Common myeloid progenitor, CD34-positive (primary cell): Measurements from ENCODE around the gene ATN1.

ENCODE experiments used
- CTCF ChIA-PET: fragments of 350-600 bp; sonication (Branson Sonifier 250); formaldehyde crosslinking; loops from one replicate; lab custom pipeline; 2021; ENCODE audit warnings: antibody characterized with exemption; lab: Charles Lee
- POLR2A ChIA-PET: fragments of 350-600 bp; sonication (Branson Sonifier 250); formaldehyde crosslinking; loops from one replicate; lab custom pipeline; 2021; ENCODE audit warnings: antibody characterized with exemption; lab: Charles Lee
- DNase-seq, 3 donors: peaks; one replicate each; pipeline versions ENCODE4 v3.0.0 to v3.0.0-alpha.2; 2013
- H3K27ac ChIP-seq, 2 experiments: 1 replicate in 1 of 2; 2 replicates in 1 of 2; pipeline ENCODE4 v1.7.0; 2013; ENCODE audit warnings: inconsistent platforms in 2 of 2, low read length in 2 of 2, mild to moderate bottlenecking in 2 of 2, low read depth in 1 of 2, moderate library complexity in 1 of 2; ENCODE audit not compliant: severe bottlenecking in 2 of 2, insufficient read depth in 1 of 2, poor library complexity in 1 of 2
- H3K27me3 ChIP-seq, 5 experiments: replicated peaks in 2 of 5; 1 replicate in 3 of 5; 2 replicates in 2 of 5; pipeline versions ENCODE4 v1.6.1 to v1.7.0; 2013; ENCODE audit warnings: low read length in 4 of 5, mild to moderate bottlenecking in 2 of 5, moderate library complexity in 2 of 5, inconsistent platforms in 1 of 5; ENCODE audit not compliant: insufficient read depth in 5 of 5, control insufficient read depth in 4 of 5
- H3K36me3 ChIP-seq, 4 experiments: 1 replicate in 2 of 4; 2 replicates in 2 of 4; pipeline versions ENCODE4 v1.6.1 to v1.7.0; 2013; ENCODE audit warnings: low read length in 3 of 4, control low read depth in 1 of 4, mild to moderate bottlenecking in 1 of 4; ENCODE audit not compliant: control insufficient read depth in 4 of 4, insufficient read depth in 4 of 4
- H3K4me1 ChIP-seq, 4 experiments: 1 replicate in 3 of 4; 2 replicates in 1 of 4; pipeline versions ENCODE4 v1.6.1 to v1.7.1; 2013; ENCODE audit warnings: low read length in 3 of 4, mild to moderate bottlenecking in 3 of 4, control low read depth in 1 of 4, inconsistent platforms in 1 of 4, moderate library complexity in 1 of 4; ENCODE audit not compliant: control insufficient read depth in 4 of 4, insufficient read depth in 4 of 4; ENCODE audit errors: control extremely low read depth in 1 of 4
- H3K4me3 ChIP-seq, 7 experiments: 1 replicate in 4 of 7; 2 replicates in 3 of 7; pipeline versions ENCODE4 v1.5.1 to v1.7.0; 2013; ENCODE audit warnings: mild to moderate bottlenecking in 7 of 7, low read length in 6 of 7, moderate library complexity in 6 of 7, inconsistent platforms in 2 of 7, low read depth in 2 of 7, control low read depth in 1 of 7; ENCODE audit not compliant: insufficient read depth in 4 of 7, control insufficient read depth in 1 of 7; ENCODE audit errors: extremely low read depth in 1 of 7
- H3K9me3 ChIP-seq, 5 experiments: 1 replicate in 4 of 5; 2 replicates in 1 of 5; pipeline versions ENCODE4 v1.6.1 to v1.7.1; 2013; ENCODE audit warnings: low read length in 4 of 5, mild to moderate bottlenecking in 2 of 5, inconsistent platforms in 1 of 5, low read depth in 1 of 5, moderate library complexity in 1 of 5; ENCODE audit not compliant: control insufficient read depth in 4 of 5, insufficient read depth in 2 of 5; ENCODE audit errors: control extremely low read depth in 1 of 5
- WGBS: methylation state at CpG from one replicate; pipeline ENCODE4 v1.1.5; 2013; ENCODE audit not compliant: insufficient coverage; 5-methylcytosine and 5-hydroxymethylcytosine counted together

Gene ATN1

GRCh38 chr12:6981152-6982052 is 53.6 kb downstream of the ATN1 start:
- Histone ChIP-seq H3K27ac (no peak overlapping the region), H3K9me3 (no peaks in the 10 kb centered on the region), H3K27me3 (no peaks in the 10 kb centered on the region), H3K4me1 (peaks cover 0 to 3% (median 0%) of the 10 kb centered on the region in 4 experiments), H3K36me3 (peaks cover 26 to 82% (median 68%) of the 10 kb centered on the region in 4 experiments), H3K4me3 (no peak overlapping the region)
- WGBS = 95% methylated on average over 7 of the region's 10 CpGs
- CTCF ChIA-PET = no interaction called here
- DNase-seq = no peak
- POLR2A ChIA-PET = no interaction called here

GRCh38 chr12:6982532-6982931 is 54.8 kb downstream of the ATN1 start:
- 94% methylated on average over 3 of the region's 7 CpGs for WGBS

GRCh38 chr12:6987956-6988553 is 60.3 kb downstream of the ATN1 start:
- 94% methylated on average over 10 of the region's 11 CpGs for WGBS
- DNase-seq = no peak
- Histone ChIP-seq H3K4me3 (no peak overlapping the region), H3K36me3 (peaks cover 8 to 34% (median 23%) of the 10 kb centered on the region in 4 experiments), H3K9me3 (no peaks in the 10 kb centered on the region), H3K27me3 (no peaks in the 10 kb centered on the region), H3K27ac (no peak overlapping the region), H3K4me1 (no peaks in the 10 kb centered on the region)
- CTCF ChIA-PET = no interaction called here
- POLR2A ChIA-PET = no interaction called here

More at GRCh38 chr12:6982532-6982931, 54.8 kb downstream of the ATN1 start:
- no peaks in the 10 kb centered on the region for H3K9me3 ChIP-seq
- no peaks in the 10 kb centered on the region for H3K27me3 ChIP-seq
- no peak overlapping the region for H3K4me3 ChIP-seq
- POLR2A ChIA-PET = no interaction called here
- peaks cover 0 to 3% (median 0%) of the 10 kb centered on the region in 4 experiments for H3K4me1 ChIP-seq
- DNase-seq = no peak
- H3K27ac ChIP-seq = no peak overlapping the region
- CTCF ChIA-PET = interaction anchor here (1.0 kb wide), 1 partner anchor 39 kb away, joined by 3 read pairs; the partner anchor contains the start of genes C12orf57 and RNU7-1
- H3K36me3 ChIP-seq = peaks cover 22 to 71% (median 63%) of the 10 kb centered on the region in 4 experiments
